ENCODE measurements around the gene BACH2. TPM values are rescaled to one million over a fixed set of nuclear protein-coding genes. Genes with fewer than 3 reads are reported as not detected.
"Not testable (repeated sequence)": the region's sequence is repeated elsewhere in the genome, so short reads cannot be mapped to it uniquely, and the experiment has no call there.

Gene BACH2
- total RNA-seq, 1 experiment from 2014 or later, result 2.0 TPM

DNA sequence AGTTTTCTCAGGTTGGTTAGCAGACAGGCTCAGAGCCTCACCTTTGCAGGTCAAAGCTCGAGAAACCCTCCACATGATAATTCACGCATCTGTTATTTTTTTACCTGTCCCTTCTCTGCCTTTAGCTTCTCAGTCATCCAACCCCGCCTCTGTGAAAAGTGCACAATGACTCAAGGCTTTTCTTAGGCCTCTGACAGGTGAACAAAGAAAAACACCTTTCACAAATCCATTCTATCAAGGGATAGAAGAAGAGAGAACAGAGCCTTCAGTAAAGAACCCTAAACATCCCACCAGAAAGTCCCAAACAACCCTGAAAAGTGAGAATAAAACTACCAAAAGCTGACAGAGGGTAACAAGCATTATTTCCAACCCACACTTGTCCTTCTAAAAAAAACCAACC is 224.1 kb downstream of the BACH2 start:
- DNase-seq (ENCODE audit: low read depth), result no peak

- DNase-seq (ENCODE audit: low read depth), result peak; percentile 78
Observed at GRCh38 chr6:90068703-90069523, 227.7 kb downstream of the BACH2 start.

- peak; percentile 95 for DNase-seq (ENCODE audit: low read depth)
Observed at GRCh38 chr6:90068264-90068663, 228.4 kb downstream of the BACH2 start.

DNA sequence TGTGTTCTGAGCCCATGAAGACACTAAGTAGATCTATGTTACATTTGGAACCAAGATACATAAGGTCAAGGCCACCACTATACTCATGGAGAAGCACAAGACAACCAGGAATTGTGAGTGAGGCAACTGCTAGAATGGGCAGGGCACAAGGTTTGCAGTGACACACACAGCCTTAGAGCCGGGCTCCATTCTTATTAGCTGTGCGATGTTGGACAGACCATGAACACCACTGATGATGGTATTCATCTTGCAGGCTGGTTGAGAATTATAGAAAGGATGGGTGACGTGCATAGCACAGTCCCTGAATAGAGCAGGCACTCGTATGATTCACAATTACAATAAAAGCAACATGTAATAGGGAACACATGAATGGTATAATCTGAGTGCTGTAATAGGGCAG is 229.9 kb downstream of the BACH2 start:
- no peak for DNase-seq (ENCODE audit: low read depth)

- DNase-seq (ENCODE audit: low read depth), result peak; percentile 75
Observed at GRCh38 chr6:90065173-90065572, 231.5 kb downstream of the BACH2 start.

DNA sequence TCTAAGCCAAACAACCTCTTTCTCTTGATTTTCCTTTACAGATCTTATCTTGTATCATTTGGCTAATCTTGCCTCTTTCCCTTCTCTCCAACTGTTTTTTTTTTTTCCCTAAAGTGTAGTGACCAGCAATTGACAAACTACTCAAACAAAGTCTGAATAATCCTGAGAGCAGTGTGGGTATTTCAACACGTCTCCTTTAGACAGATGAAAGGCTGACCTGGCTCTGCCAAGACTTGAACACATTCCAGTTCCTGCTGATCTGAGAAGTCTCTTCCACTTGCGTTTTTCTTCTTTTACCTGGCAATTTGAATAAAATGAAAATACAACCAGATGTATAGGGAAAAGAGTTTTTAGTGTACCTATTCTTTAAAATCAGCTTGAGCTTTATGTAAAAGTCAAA is 234.0 kb downstream of the BACH2 start:
- DNase-seq (ENCODE audit: low read depth), result peak; percentile 42

- DNase-seq (ENCODE audit: low read depth), result no peak
Observed at GRCh38 chr6:90062051-90062450, 234.6 kb downstream of the BACH2 start.

DNA sequence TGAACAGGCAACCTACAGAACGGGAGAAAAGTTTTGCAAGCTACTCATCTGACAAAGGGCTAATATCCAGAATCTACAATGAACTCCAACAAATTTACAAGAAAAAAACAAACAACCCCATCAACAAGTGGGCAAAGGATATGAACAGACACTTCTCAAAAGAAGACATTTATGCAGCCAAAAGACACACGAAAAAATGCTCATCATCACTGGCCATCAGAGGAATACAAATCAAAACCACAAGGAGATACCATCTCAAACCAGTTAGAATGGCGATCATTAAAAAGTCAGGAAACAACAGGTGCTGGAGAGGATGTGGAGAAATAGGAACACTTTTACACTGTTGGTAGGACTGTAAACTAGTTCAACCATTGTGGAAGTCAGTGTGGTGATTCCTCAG is 237.5 kb downstream of the BACH2 start:
- not testable (repeated sequence) for DNase-seq (ENCODE audit: low read depth)

GRCh38 chr6:90055924-90056323 is 240.7 kb downstream of the BACH2 start:
- DNase-seq (ENCODE audit: low read depth), result not testable (repeated sequence)

GRCh38 chr6:90054193-90054592 is 242.4 kb downstream of the BACH2 start:
- not testable (repeated sequence) for DNase-seq (ENCODE audit: low read depth)

- no peak for DNase-seq (ENCODE audit: low read depth)
Observed at GRCh38 chr6:90053614-90054013, 243.0 kb downstream of the BACH2 start.

DNA sequence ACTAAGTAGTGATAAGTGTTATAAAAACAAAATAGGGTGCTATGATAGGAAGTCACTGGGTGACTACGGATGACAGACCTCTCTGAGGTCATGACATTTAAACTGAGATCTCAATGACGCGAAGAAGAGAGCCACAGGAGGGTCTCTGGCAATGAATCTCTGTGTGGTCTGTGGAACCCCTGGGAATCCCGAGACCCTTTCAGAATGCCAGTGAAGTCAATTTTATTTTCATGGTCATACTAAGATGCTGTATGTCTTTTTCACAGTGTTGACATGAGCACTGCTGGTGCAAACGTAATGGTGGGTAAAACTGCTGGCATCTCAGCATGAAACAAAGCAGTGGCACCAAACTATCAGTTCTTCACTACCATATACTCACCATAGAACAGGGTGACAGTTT is 247.3 kb downstream of the BACH2 start:
- DNase-seq (ENCODE audit: low read depth), result no peak

DNA sequence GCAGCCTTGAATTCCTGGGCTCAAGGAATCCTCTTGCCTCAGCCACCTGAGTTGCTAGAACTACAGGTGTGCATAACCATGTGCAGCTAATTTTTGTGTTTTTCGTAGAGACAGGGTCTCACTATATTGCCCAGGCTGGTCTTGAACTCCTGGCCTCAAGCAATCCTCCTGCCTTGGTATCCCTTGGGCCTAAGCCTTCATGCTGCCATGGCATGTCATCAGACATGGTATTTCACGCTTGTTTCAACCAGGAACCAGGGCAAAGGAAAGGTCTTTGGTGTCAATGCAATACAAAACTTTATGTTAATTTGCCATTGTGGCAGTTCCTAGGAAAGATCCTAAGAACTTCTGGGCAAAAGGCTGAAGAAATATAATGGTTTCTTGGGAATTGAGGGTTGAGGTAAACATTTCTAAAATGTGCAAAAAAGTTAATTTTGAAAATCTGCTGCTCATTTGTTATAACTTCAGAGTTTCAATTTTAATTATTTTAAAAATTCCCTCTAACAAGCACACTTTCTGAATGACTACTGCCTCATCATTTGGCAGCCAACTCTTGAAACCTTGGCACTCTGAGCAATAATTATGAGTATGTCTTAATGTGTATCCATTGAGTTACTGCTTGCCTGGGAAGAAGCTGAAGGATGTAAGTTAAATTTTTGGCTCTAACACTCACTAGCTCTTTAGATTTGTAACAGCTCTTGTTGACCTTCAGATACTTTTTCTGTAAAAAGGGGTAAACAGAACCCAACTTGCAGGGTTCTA is 248.3 kb downstream of the BACH2 start:
- no peak for DNase-seq (ENCODE audit: low read depth)

DNA sequence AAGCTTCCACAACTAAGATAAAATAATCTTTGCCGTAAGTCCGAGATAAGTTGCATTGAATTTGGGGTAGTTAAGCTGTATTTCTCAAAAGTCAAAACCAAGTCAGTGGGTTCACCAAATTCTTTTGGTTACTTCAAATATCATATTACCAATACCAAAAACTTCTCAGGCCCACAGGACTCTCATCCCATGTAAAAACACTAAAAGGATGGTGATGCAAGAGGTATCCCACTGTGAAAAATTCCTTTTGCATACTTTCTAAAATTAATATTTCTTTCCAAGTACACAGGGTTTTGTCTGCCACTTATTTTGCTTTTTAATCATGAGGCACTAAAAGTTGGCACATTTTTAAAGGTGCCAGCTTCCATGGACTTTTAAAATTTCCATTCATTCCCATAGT is 251.1 kb downstream of the BACH2 start:
- no peak for DNase-seq (ENCODE audit: low read depth)

DNA sequence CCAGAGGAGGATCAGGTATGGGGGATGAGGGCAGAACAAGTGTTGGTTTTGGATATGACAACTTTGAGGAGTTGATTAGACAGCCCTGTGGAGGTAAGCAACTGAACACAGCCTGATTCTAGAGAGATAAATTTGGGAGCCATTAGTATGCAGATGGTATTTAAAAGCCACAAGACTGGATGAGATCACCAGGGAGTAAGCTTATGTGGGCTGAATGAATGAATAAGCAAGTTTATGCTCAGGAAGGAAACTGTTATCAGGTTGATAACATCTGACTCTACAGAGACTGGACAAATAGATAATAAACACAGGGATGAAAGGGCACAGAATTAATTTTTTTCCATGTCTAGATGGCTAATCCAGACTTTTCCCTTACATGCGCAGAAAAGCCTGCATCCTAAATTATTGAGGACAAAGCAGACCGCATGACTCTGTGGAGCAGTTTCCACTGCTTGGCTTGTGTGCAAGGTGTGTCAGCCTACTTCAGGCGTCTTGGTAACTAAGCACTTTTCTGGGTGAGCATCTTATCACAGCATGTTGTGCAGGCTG is 251.7 kb downstream of the BACH2 start:
- DNase-seq (ENCODE audit: low read depth), result peak; percentile 88

DNA sequence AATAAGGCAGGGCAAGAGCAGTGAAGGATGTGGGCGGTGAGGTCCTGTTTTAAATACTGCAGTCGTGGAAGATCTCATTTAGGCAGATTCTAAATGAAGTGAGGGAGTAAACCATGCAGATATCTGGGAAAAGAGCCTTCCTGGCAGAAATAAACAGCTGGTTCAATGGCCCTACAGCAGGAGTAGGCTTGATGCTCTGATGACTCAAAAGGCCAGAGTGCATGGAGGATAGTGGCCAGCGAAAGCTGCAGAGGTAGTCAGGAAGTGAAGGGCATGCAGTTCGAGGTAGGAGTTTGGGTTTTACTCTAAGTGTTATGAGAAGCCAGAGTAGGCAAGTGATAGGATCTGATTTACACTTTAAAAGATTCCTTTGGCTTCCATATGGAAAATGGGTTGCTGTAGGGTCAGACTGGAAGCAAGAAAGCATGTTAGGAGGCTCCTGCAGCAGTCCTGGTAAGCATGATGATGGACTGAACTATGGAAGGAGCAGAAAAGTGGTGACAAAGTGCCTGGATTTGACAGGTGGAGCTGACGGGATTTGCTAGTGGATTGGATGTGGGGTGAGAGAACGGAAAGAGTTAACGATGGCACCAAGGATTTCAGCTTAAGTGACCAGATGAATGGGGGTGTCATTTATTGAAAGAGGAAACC is 252.3 kb downstream of the BACH2 start:
- peak; percentile 74 for DNase-seq (ENCODE audit: low read depth)

DNA sequence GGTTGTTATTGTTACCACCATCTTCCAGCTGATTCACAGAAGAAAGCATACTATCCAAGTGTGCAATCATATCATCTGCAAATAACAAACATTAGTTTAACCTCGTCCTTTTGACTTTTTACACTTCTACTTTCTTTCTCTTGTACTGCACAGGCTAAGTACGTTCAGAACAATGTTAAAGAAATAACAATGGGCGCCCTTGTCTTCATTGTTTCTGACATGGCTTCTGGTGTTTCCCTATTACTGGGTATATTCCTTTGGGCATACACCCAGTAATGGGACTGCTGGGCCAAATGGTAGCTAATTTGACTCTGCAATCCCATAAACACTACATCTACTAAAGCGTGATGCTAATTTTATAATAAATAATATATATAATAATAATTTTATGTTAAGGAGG is 255.7 kb downstream of the BACH2 start:
- DNase-seq (ENCODE audit: low read depth), result no peak

GRCh38 chr6:90039911-90040310 is 256.7 kb downstream of the BACH2 start:
- DNase-seq (ENCODE audit: low read depth), result peak; percentile 31

DNA sequence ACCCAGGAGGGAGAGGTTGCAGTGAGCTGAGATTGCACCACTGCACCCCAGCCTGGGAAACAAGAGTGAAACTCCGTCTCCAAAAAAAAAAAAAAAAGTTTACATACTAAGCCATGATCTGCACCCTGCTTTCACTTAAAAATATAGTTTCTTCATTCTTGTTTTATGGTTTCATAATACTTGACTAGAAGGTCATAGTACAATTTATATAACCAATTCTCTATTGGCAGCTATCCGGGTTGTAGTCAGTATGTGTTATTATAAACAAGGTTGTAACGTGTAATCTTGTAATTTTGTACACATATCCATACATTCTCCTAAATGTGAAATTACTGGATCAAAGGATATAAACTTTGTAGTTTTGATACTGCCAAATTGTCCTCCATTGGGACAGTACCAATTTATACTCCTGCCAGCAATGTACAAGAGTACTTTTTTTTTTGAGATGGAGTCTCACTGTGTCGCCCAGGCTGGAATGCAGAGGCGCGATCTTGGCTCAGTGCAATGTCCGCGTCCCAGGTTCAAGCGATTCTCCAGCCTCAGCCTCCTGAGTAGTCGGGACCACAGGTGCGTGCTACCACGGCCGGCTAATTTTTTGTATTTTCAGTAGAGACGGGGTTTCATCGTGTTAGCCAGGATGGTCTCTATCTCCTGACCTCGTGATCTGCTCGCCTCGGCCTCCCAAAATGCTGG is 257.5 kb downstream of the BACH2 start:
- no peak for DNase-seq (ENCODE audit: low read depth)

DNA sequence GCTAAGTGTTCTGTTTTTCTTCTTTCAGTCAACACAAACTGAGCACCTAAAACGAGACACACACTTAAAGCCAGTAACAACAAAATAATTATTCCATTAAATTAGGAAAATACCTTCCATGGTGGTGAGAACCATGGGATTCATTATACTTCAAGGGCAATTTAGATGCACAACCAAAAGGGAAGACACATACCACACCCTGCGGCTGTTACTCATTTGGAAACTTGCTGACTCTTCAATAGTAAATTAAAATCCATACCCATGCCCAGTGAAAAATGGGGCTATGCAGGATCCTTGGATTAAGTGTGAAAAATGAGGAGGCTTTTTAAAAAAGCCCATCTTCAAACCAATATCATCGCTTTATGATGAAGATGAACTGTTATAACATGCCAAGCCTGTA is 259.7 kb downstream of the BACH2 start:
- no peak for DNase-seq (ENCODE audit: low read depth)

GRCh38 chr6:90035047-90035723 is 261.5 kb downstream of the BACH2 start:
- DNase-seq (ENCODE audit: low read depth), result no peak

All from RPMI7951 (cell line).